ENCODE data around the gene PDE1A. TPM values are rescaled to one million over a fixed set of nuclear protein-coding genes. Genes with fewer than 3 reads are reported as not detected.

The PDE1A gene
- total RNA-seq, 1 donor from 2014 or later: 4.8 TPM

- Histone ChIP-seq H3K27me3 (no peaks in the 10 kb centered on the region), H3K4me3 (peak overlapping the region; percentile 8 to 53), H3K27ac (peak overlapping the region; percentile 62 to 76), H3K9me3 (no peaks in the 10 kb centered on the region), H3K36me3 (no peaks in the 10 kb centered on the region), H3K4me1 (peaks cover 0 to 2% of the 10 kb centered on the region in 2 donors)
- DNase-seq (ENCODE audit: low spot score in 2 of 2): no peak
- no peak for TF ChIP-seq CTCF (IDR thresholded peaks at IDR 0.05)
- intact Hi-C loops (cut with DNase I): no loop called here
These were observed 66.1 kb downstream of the PDE1A start for GRCh38 chr2:182360663-182361260.

- no peak for TF ChIP-seq CTCF (IDR thresholded peaks at IDR 0.05)
- DNase-seq (ENCODE audit: low spot score in 2 of 2): peak in 1 of 2 donors; percentile 75
- H3K27ac ChIP-seq: peak overlapping the region; percentile 62 to 76
These were observed 66.7 kb downstream of the PDE1A start for GRCh38 chr2:182359990-182360662.

GRCh38 chr2:182359027-182359989 is 67.5 kb downstream of the PDE1A start:
- no peak for TF ChIP-seq CTCF (IDR thresholded peaks at IDR 0.05)
- no peak for DNase-seq (ENCODE audit: low spot score in 2 of 2)
- no peaks in the 10 kb centered on the region for H3K36me3 ChIP-seq
- peaks cover 0 to 2% of the 10 kb centered on the region in 2 donors for H3K4me1 ChIP-seq
- intact Hi-C loops (cut with DNase I): no loop called here
- peak overlapping the region; percentile 27 to 53 for H3K4me3 ChIP-seq
- peak overlapping the region; percentile 62 to 76 for H3K27ac ChIP-seq
- H3K9me3 ChIP-seq: no peaks in the 10 kb centered on the region
- no peaks in the 10 kb centered on the region for H3K27me3 ChIP-seq

More at GRCh38 chr2:182359990-182360662, 66.7 kb downstream of the PDE1A start:
- Histone ChIP-seq H3K9me3 (no peaks in the 10 kb centered on the region), H3K4me1 (peaks cover 0 to 2% of the 10 kb centered on the region in 2 donors), H3K4me3 (peak overlapping the region; percentile 27 to 53), H3K36me3 (no peaks in the 10 kb centered on the region), H3K27me3 (no peaks in the 10 kb centered on the region)
- intact Hi-C loops (cut with DNase I): no loop called here

GRCh38 chr2:182358601-182359000 is 68.2 kb downstream of the PDE1A start:
- peaks cover 0 to 2% of the 10 kb centered on the region in 2 donors for H3K4me1 ChIP-seq
- no peak for DNase-seq (ENCODE audit: low spot score in 2 of 2)
- H3K27me3 ChIP-seq: no peaks in the 10 kb centered on the region
- H3K4me3 ChIP-seq: no peak overlapping the region
- H3K36me3 ChIP-seq: no peaks in the 10 kb centered on the region
- peak overlapping the region; percentile 62 to 76 for H3K27ac ChIP-seq
- no peak for TF ChIP-seq CTCF (IDR thresholded peaks at IDR 0.05)
- intact Hi-C loops (cut with DNase I): no loop called here
- H3K9me3 ChIP-seq: no peaks in the 10 kb centered on the region

- no peaks in the 10 kb centered on the region for H3K27me3 ChIP-seq
- no peak for TF ChIP-seq CTCF (IDR thresholded peaks at IDR 0.05)
- intact Hi-C loops (cut with DNase I): no loop called here
- H3K36me3 ChIP-seq: no peaks in the 10 kb centered on the region
- no peak overlapping the region for H3K27ac ChIP-seq
- no peak for DNase-seq (ENCODE audit: low spot score in 2 of 2)
- H3K4me1 ChIP-seq: peaks cover 0 to 2% of the 10 kb centered on the region in 2 donors
- no peak overlapping the region for H3K4me3 ChIP-seq
- no peaks in the 10 kb centered on the region for H3K9me3 ChIP-seq
These were observed 71.0 kb downstream of the PDE1A start for GRCh38 chr2:182355815-182356214.
